Astrocyte (in vitro differentiated cells and primary cell): ENCODE data around the gene RAB4A.

ENCODE experiments used
- EZH2 ChIP-seq: IDR thresholded peaks from 2 replicates; pipeline ENCODE4 v1.6.1; 2012; ENCODE audit warnings: mild to moderate bottlenecking, low read length, inconsistent platforms; ENCODE audit not compliant: insufficient read depth
- TF ChIP-seq, protein P1 (sequence below): IDR thresholded peaks from 2 replicates; pipeline ENCODE4 v1.5.1; 2011; ENCODE audit warnings: low read depth, mild to moderate bottlenecking, inconsistent platforms, low read length, moderate library complexity; ENCODE audit not compliant: insufficient read depth

DNA sequence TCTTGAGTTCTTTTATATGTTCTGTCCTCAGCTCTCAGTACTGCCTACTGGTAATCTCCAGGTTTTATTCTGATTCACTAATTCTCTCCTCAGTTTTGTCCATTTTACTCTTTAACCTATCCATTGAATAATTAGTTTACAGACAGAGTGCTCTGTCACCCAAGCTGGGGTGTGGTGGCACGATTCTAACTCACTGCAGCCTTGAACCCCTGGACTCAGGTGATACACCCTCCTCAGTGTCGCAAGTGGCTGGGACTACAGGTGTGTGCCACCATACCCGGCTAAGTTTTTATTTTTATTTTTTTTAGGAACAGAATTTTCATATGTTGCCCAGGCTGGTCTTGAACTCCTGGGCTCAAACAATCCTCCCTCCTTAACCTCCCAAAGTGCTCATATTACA lies 14.0 kb downstream of the RAB4A start:
- TF ChIP-seq, protein P1, sequence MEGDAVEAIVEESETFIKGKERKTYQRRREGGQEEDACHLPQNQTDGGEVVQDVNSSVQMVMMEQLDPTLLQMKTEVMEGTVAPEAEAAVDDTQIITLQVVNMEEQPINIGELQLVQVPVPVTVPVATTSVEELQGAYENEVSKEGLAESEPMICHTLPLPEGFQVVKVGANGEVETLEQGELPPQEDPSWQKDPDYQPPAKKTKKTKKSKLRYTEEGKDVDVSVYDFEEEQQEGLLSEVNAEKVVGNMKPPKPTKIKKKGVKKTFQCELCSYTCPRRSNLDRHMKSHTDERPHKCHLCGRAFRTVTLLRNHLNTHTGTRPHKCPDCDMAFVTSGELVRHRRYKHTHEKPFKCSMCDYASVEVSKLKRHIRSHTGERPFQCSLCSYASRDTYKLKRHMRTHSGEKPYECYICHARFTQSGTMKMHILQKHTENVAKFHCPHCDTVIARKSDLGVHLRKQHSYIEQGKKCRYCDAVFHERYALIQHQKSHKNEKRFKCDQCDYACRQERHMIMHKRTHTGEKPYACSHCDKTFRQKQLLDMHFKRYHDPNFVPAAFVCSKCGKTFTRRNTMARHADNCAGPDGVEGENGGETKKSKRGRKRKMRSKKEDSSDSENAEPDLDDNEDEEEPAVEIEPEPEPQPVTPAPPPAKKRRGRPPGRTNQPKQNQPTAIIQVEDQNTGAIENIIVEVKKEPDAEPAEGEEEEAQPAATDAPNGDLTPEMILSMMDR = no peak
- TF ChIP-seq EZH2 = no peak
